ENCODE results near the gene PPP1R14C. TPM values are rescaled to one million over a fixed set of nuclear protein-coding genes. Genes with fewer than 3 reads are reported as not detected.

PPP1R14C gene
- total and polyA plus RNA-seq, 2 donors (not counting 3 experiments of a cell fraction or from before 2014, with no cell fraction given) = not detected

- H4K20me1 ChIP-seq (replicated peaks; ENCODE audit: control insufficient read depth, extremely low read depth, insufficient read depth, low read length) = no peaks in the 10 kb centered on the region
- intact Hi-C loops (cut with micrococcal nuclease) (no loop called here), dilution Hi-C loops (cut with MboI; ENCODE audit: extremely low pct_ligation_motif_present, low sequenced_read_pairs) (no loop called here)
- no peak overlapping the region for H3K4me2 ChIP-seq (ENCODE audit: insufficient read depth, low read length)
- H3K79me2 ChIP-seq (ENCODE audit: control insufficient read depth, insufficient read depth, low read length) = no peaks in the 10 kb centered on the region
- no peak for FAIRE-seq
- H3K4me3 ChIP-seq (replicated peaks in 1 of 3; ENCODE audit: insufficient read depth in 1 of 3, low read depth in 1 of 3, low read length in 3 of 3) = no peak overlapping the region
- H3K27ac ChIP-seq (ENCODE audit: insufficient read depth, low read depth, low read length) = no peak overlapping the region
- H3K9me3 ChIP-seq (replicated peaks; ENCODE audit: control insufficient read depth, insufficient read depth, low read length) = no peaks in the 10 kb centered on the region
- peaks cover 0 to 6% of the 10 kb centered on the region in 2 experiments for H3K27me3 ChIP-seq (ENCODE audit: control insufficient read depth in 2 of 2, insufficient read depth in 2 of 2, low read length in 2 of 2)
- no peak overlapping the region for H3K9ac ChIP-seq (replicated peaks; ENCODE audit: extremely low read depth, insufficient read depth, low read length)
- CTCF ChIA-PET = no interaction called here
- no peaks in the 10 kb centered on the region for H3K36me3 ChIP-seq (ENCODE audit: control insufficient read depth in 2 of 2, extremely low read depth in 1 of 2, insufficient read depth in 2 of 2, low read length in 2 of 2)
- TF ChIP-seq JUN (IDR thresholded peaks at IDR 0.05; ENCODE audit: borderline replicate concordance, insufficient read depth, insufficient read length, low read depth) (no peak), FOS (IDR thresholded peaks at IDR 0.05; ENCODE audit: borderline replicate concordance, insufficient read depth, low read length) (no peak)
- DNase-seq (ENCODE audit: low read depth, low spot score) = no peak
- no TSS peak for BruUV-seq (replicated peaks)
- POLR2A ChIA-PET = no interaction called here
- H2AFZ ChIP-seq (ENCODE audit: low read depth, low read length) = no peak overlapping the region
- H3K4me1 ChIP-seq (ENCODE audit: control insufficient read depth, extremely low read depth, insufficient read depth, low read length) = peaks cover 9% of the 10 kb centered on the region
- H3K9me1 ChIP-seq (replicated peaks; ENCODE audit: control insufficient read depth, extremely low read depth, insufficient read depth, low read length) = no peaks in the 10 kb centered on the region
Observed at GRCh38 chr6:150233843-150234269, 91.0 kb downstream of the PPP1R14C start.

- no peak overlapping the region for H3K9ac ChIP-seq (replicated peaks; ENCODE audit: extremely low read depth, insufficient read depth, low read length)
- dilution Hi-C loops (cut with MboI; ENCODE audit: extremely low pct_ligation_motif_present, low sequenced_read_pairs) = no loop called here
- POLR2A ChIA-PET = no interaction called here
Observed at GRCh38 chr6:150235218-150235617, 92.4 kb downstream of the PPP1R14C start.

More at GRCh38 chr6:150235218-150235617, 92.4 kb downstream of the PPP1R14C start:
- H2AFZ ChIP-seq (ENCODE audit: low read depth, low read length) = no peak overlapping the region
- no peak overlapping the region for H3K4me2 ChIP-seq (ENCODE audit: insufficient read depth, low read length)
- no peak for DNase-seq (ENCODE audit: low read depth, low spot score)
- no peaks in the 10 kb centered on the region for H3K9me1 ChIP-seq (replicated peaks; ENCODE audit: control insufficient read depth, extremely low read depth, insufficient read depth, low read length)
- peaks cover 9% of the 10 kb centered on the region for H3K4me1 ChIP-seq (ENCODE audit: control insufficient read depth, extremely low read depth, insufficient read depth, low read length)
- no peaks in the 10 kb centered on the region for H3K36me3 ChIP-seq (ENCODE audit: control insufficient read depth in 2 of 2, extremely low read depth in 1 of 2, insufficient read depth in 2 of 2, low read length in 2 of 2)
- CTCF ChIA-PET = no interaction called here
- FAIRE-seq = no peak
- H3K4me3 ChIP-seq (replicated peaks in 1 of 3; ENCODE audit: insufficient read depth in 1 of 3, low read depth in 1 of 3, low read length in 3 of 3) = no peak overlapping the region
- TF ChIP-seq MYC (IDR thresholded peaks at IDR 0.05; ENCODE audit: low read depth, low read length) (no peak), FOS (IDR thresholded peaks at IDR 0.05; ENCODE audit: borderline replicate concordance, insufficient read depth, low read length) (no peak), POLR2AphosphoS5 (IDR thresholded peaks at IDR 0.05; ENCODE audit: insufficient read depth, low read depth, low read length) (no peak), POLR2A (IDR thresholded peaks at IDR 0.05; ENCODE audit: low read depth, low read length) (no peak)
- BruUV-seq (replicated peaks) = no TSS peak
- no peaks in the 10 kb centered on the region for H3K9me3 ChIP-seq (replicated peaks; ENCODE audit: control insufficient read depth, insufficient read depth, low read length)
- intact Hi-C loops (cut with micrococcal nuclease) = no loop called here
- H4K20me1 ChIP-seq (replicated peaks; ENCODE audit: control insufficient read depth, extremely low read depth, insufficient read depth, low read length) = no peaks in the 10 kb centered on the region
- no peak overlapping the region for H3K27ac ChIP-seq (ENCODE audit: insufficient read depth, low read depth, low read length)
- no peaks in the 10 kb centered on the region for H3K79me2 ChIP-seq (ENCODE audit: control insufficient read depth, insufficient read depth, low read length)
- peaks cover 0 to 2% of the 10 kb centered on the region in 2 experiments for H3K27me3 ChIP-seq (ENCODE audit: control insufficient read depth in 2 of 2, insufficient read depth in 2 of 2, low read length in 2 of 2)

Measured in endothelial cell of umbilical vein (primary cell).